ENCODE data around the gene ATP2B2.

DNA sequence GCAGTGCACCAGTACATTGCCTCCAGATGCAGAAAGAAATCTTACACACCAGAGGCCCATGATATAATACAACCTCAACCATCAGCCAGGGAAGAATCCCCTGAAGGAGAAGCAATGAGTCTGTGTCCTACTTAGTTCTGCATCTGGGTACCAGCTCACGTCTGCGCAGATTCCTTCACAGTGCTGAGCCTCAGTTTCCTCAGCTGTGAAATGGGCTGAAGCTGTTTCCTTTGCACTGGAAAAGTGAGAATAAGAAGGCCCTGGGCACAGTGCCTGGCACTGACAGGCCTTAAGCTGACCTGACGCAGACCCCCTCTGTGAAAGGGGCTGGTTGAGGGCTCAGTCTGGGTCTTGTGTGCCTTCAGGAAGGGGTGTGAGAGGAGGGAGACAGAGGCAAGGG lies 20.7 kb downstream of the ATP2B2 start:
- TF ChIP-seq, protein P1, sequence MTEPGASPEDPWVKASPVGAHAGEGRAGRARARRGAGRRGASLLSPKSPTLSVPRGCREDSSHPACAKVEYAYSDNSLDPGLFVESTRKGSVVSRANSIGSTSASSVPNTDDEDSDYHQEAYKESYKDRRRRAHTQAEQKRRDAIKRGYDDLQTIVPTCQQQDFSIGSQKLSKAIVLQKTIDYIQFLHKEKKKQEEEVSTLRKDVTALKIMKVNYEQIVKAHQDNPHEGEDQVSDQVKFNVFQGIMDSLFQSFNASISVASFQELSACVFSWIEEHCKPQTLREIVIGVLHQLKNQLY (CRISPR knock-in tag; conservative IDR thresholded peaks at IDR 0.05) = no peak
- no peak for TF ChIP-seq POLR2AphosphoS5 (IDR thresholded peaks at IDR 0.05; ENCODE audit: control insufficient read depth, insufficient read depth, low read depth, low read length)
- TF ChIP-seq, protein P2, sequence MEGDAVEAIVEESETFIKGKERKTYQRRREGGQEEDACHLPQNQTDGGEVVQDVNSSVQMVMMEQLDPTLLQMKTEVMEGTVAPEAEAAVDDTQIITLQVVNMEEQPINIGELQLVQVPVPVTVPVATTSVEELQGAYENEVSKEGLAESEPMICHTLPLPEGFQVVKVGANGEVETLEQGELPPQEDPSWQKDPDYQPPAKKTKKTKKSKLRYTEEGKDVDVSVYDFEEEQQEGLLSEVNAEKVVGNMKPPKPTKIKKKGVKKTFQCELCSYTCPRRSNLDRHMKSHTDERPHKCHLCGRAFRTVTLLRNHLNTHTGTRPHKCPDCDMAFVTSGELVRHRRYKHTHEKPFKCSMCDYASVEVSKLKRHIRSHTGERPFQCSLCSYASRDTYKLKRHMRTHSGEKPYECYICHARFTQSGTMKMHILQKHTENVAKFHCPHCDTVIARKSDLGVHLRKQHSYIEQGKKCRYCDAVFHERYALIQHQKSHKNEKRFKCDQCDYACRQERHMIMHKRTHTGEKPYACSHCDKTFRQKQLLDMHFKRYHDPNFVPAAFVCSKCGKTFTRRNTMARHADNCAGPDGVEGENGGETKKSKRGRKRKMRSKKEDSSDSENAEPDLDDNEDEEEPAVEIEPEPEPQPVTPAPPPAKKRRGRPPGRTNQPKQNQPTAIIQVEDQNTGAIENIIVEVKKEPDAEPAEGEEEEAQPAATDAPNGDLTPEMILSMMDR (IDR thresholded peaks at IDR 0.05 in 2 of 3, conservative IDR thresholded peaks at IDR 0.05 in 1 of 3; ENCODE audit: insufficient read depth in 2 of 3, low read depth in 1 of 3, low read length in 3 of 3) = no peak
- no peak for TF ChIP-seq SNIP1 (IDR thresholded peaks at IDR 0.05; ENCODE audit: low read depth)
